Lower lobe of right lung (tissue), 2 donors: ENCODE data around the gene PTPRN2. TPM values are rescaled to one million over a fixed set of nuclear protein-coding genes. Genes with fewer than 3 reads are reported as not detected.
A peak's percentile ranks its signal among the peaks of the same experiment; 100 is the strongest.

ENCODE experiments used
- ATAC-seq, 2 donors: fragments of 200-7000 bp; cut with Tn5 transposase; one replicate each; pipeline ENCODE4 v1.9.1; 2020 to 2022; ENCODE audit warnings: mild to moderate bottlenecking in 2 of 2, moderate library complexity in 2 of 2
- DNase-seq: peaks from one replicate; pipeline ENCODE4 v3.0.0-alpha.2; 2020
- H3K27ac ChIP-seq: fragments of 200-600 bp; one replicate; pipeline ENCODE4 v1.8.0; 2022
- H3K27me3 ChIP-seq: fragments of 200-600 bp; one replicate; pipeline ENCODE4 v1.8.0; 2022; ENCODE audit warnings: low read depth
- H3K36me3 ChIP-seq: fragments of 200-600 bp; one replicate; pipeline ENCODE4 v1.8.0; 2022; ENCODE audit warnings: mild to moderate bottlenecking
- H3K4me1 ChIP-seq: fragments of 200-600 bp; one replicate; pipeline ENCODE4 v1.8.0; 2022
- H3K4me3 ChIP-seq: fragments of 200-600 bp; one replicate; pipeline ENCODE4 v1.8.0; 2022; ENCODE audit warnings: mild to moderate bottlenecking
- H3K9me3 ChIP-seq: fragments of 200-600 bp; one replicate; pipeline ENCODE4 v1.8.0; 2022
- intact Hi-C: fragments of 100-400 bp; cut with DNase I; formaldehyde crosslinking; loops from one replicate; pipeline ENCODE4 v1.11.0; 2022
- total RNA-seq: library from RNA; stranded (reverse); fragmentation: NEBNext Ultra II Directional; extraction: Animal tissue kit (Norgen Biotek cat#: 25700); gene quantifications from one replicate; pipeline ENCODE4 v1.2.1, GENCODE V29; 2021
- TF ChIP-seq, protein P1 (sequence below): fragments of 200-600 bp; IDR thresholded peaks from one replicate; pipeline ENCODE4 v1.8.0; 2022; ENCODE audit warnings: antibody characterized with exemption, mild to moderate bottlenecking
- donor health status: DM: no; HTN: yes; CAD: no; lungs with severe emphysema.

Gene PTPRN2
- total RNA-seq, 1 donor from 2014 or later, result 6.8 TPM

DNA sequence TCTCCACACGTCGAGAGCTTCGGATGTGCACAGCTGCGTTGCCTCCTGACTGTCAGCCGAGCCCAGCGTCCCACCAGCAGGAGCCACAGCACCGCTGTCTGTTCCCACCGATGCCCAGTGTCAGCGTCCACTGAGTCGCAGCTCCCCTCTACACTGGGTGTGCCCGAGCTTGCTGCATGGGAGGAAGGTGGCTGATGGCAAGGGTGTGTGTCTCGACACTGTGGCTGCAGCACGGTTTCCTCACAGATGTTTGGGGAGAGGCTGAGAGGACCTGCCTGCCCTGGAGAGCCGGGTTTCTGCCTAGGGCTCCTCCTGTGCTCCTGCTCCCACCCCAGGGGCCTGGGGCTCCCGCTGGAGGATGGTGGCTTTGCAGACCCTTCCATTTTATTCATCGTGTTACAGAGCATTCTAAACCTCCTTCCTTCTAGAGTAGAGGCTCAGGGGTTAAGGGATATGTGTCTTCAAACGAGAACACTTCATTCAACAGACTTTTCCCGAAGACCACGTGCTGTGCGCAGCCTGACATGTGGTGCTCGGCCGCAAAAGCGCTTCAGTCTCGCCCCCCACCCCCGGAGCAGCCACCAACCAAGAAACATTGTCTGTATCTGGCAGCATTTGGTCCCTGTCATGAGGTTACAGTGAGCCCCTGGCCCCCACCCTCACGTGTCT lies 866.0 kb downstream of the PTPRN2 start:
- intact Hi-C loops, result no loop called here

DNA sequence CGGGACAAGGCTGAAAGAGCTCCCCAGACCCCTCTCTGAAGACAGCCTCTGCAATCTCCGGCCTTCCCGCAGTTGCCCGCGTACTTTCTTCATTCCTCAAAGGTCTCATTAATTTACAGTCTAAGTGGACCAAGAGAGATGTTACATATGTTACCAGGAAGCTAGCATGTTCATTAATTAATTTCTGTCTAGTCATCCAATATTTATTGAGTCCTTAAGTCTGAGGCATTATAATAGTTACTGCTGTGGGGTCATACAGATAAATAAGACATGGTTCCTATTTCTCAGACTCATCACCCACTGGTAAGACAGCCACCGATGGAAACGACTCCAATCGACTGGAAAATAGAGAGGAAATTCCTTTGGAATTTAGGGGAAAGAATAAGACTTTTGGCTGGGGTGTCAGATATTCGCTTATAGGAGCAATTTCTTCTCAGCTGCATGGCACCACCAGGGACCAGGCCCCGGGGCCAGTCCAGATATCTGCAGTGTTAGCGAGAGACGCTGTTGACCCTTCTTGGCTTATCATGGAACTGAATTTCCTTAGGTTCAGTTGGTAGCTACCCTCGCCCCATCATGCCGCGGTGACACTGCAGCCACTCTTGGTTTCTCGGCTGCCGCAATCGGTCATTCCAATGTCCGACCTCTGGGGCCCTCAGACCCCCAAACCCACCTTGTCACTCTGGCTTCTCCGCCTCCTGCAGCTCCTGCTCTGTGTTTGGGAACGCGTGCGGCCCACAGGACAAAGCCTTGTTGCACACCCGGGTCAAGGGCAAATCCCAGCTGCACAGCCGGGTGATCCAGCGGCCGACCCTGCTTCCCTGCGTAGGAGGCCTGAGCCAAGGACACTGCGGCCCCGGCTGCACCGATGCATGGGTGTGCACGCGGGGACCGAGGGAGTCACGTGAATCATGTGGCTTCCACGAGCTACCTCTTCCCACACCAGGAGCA lies 867.6 kb downstream of the PTPRN2 start:
- Histone ChIP-seq H3K27me3 (peaks cover 7% of the 10 kb centered on the region), H3K36me3 (no peaks in the 10 kb centered on the region), H3K9me3 (no peaks in the 10 kb centered on the region), H3K4me1 (no peaks in the 10 kb centered on the region), H3K4me3 (no peak overlapping the region), H3K27ac (no peak overlapping the region)
- TF ChIP-seq, protein P1, sequence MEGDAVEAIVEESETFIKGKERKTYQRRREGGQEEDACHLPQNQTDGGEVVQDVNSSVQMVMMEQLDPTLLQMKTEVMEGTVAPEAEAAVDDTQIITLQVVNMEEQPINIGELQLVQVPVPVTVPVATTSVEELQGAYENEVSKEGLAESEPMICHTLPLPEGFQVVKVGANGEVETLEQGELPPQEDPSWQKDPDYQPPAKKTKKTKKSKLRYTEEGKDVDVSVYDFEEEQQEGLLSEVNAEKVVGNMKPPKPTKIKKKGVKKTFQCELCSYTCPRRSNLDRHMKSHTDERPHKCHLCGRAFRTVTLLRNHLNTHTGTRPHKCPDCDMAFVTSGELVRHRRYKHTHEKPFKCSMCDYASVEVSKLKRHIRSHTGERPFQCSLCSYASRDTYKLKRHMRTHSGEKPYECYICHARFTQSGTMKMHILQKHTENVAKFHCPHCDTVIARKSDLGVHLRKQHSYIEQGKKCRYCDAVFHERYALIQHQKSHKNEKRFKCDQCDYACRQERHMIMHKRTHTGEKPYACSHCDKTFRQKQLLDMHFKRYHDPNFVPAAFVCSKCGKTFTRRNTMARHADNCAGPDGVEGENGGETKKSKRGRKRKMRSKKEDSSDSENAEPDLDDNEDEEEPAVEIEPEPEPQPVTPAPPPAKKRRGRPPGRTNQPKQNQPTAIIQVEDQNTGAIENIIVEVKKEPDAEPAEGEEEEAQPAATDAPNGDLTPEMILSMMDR, result no peak
- ATAC-seq (no peak), DNase-seq (no peak)
- intact Hi-C loops, result no loop called here

More for the DNA sequence above, 866.0 kb downstream of the PTPRN2 start:
- no peak for ATAC-seq
- Histone ChIP-seq H3K4me3 (no peak overlapping the region), H3K27me3 (peaks cover 7% of the 10 kb centered on the region), H3K4me1 (no peaks in the 10 kb centered on the region), H3K9me3 (no peaks in the 10 kb centered on the region), H3K36me3 (no peaks in the 10 kb centered on the region), H3K27ac (no peak overlapping the region)
- TF ChIP-seq, protein P1, result no peak
- no peak for DNase-seq

DNA sequence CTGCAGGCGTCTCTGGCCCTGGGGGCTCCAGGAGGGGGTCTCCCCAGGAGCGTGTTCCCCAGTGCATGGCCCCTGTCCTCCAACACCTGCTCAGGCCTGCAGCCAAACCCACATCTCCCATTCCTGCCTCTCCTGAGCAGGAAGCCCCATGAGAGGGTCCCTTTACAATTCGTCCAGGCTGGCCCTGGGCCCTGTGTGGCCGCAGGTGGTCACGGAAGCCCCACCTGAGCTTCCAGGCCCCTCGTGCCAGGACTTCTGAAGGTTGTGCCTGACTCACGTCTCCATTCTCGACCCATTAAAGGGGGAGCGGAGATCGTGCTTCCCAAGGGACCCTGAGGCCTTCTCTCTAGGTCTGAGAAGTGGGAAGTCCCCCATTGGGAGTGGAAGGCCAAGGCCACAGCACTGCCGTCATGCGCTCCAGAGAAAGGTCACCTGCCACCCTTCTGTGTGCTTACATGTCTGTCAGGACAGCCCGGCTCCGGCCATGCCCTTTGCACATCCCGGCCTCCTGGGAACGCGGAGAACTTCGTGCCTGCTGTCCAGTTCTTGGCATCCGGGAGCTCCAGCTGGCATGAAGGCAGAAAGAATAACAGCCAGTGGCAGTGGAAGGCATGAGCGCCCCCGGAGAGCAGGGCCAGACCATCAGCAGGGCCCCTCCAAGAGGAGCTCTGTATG lies 868.5 kb downstream of the PTPRN2 start:
- DNase-seq (peak; percentile 43), ATAC-seq (no peak)
- H3K4me3 ChIP-seq, result no peak overlapping the region
- no peak overlapping the region for H3K27ac ChIP-seq
- TF ChIP-seq, protein P1, result no peak
- no peaks in the 10 kb centered on the region for H3K36me3 ChIP-seq
- no peaks in the 10 kb centered on the region for H3K27me3 ChIP-seq
- H3K4me1 ChIP-seq, result no peaks in the 10 kb centered on the region
- intact Hi-C loops, result no loop called here
- no peaks in the 10 kb centered on the region for H3K9me3 ChIP-seq

DNA sequence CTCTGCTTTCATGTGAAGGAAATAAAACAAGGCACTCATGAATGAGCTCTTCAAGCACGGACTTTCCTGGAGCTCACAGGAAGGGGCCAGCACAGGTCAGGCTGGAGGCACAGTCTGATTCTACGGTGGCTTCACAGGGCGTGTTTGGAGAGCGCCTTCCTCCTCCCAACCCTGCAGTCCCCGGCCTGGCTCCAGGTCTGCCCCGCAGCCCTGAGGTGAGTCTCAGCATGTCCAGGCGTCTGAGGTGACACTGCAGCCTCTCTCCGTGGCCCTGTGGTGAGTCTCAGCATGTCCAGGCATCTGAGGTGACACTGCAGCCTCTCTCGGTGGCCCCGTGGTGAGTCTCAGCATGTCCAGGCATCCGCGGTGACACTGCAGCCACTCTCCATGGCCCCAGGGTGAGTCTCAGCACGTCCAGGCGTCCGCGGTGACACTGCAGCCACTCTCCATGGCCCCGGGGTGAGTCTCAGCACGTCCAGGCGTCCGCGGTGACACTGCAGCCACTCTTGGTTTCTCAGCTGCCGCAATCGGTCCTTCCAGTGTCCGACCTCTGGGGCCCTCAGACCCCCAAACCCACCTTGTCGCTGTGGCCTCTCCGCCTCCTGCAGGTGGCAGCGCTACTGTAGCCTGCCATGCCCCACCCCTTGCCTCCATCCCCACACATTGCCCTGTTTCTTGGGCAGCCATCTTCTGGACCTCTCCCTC lies 869.2 kb downstream of the PTPRN2 start:
- Histone ChIP-seq H3K9me3 (no peaks in the 10 kb centered on the region), H3K4me1 (no peaks in the 10 kb centered on the region), H3K27ac (no peak overlapping the region), H3K4me3 (no peak overlapping the region), H3K27me3 (no peaks in the 10 kb centered on the region), H3K36me3 (no peaks in the 10 kb centered on the region)
- DNase-seq (peak; percentile 26), ATAC-seq (no peak)
- TF ChIP-seq, protein P1, result no peak
- intact Hi-C loops, result no loop called here
